Osteoblast (primary cell): Measurements from ENCODE around the gene TMTC2. TPM values are rescaled to one million over a fixed set of nuclear protein-coding genes. Genes with fewer than 3 reads are reported as not detected.

Experiments
- DNase-seq: peaks from one replicate; pipeline ENCODE4 v3.0.0; 2011; ENCODE audit warnings: low spot score, mixed read lengths; ENCODE audit not compliant: insufficient read length; ENCODE audit errors: missing footprints
- H2AFZ ChIP-seq: 2 replicates; pipeline ENCODE4 v1.6.0; 2011; ENCODE audit warnings: mild to moderate bottlenecking, low read length
- H3K27ac ChIP-seq: 2 replicates; pipeline ENCODE4 v1.5.1; 2011; ENCODE audit warnings: mild to moderate bottlenecking, low read depth, low read length, moderate library complexity
- H3K27me3 ChIP-seq: 2 replicates; pipeline ENCODE4 v1.6.0; 2012; ENCODE audit warnings: mild to moderate bottlenecking, control low read depth, inconsistent platforms, low read length, moderate library complexity; ENCODE audit not compliant: insufficient read depth
- H3K36me3 ChIP-seq: 2 replicates; pipeline ENCODE4 v1.5.1; 2011; ENCODE audit warnings: mild to moderate bottlenecking, low read length, control low read depth, moderate library complexity; ENCODE audit not compliant: insufficient read depth
- H3K4me1 ChIP-seq: 2 replicates; pipeline ENCODE4 v1.5.1; 2011; ENCODE audit warnings: mild to moderate bottlenecking, low read length, control low read depth, moderate library complexity; ENCODE audit not compliant: insufficient read depth
- H3K4me2 ChIP-seq: 2 replicates; pipeline ENCODE4 v1.6.0; 2011; ENCODE audit warnings: mild to moderate bottlenecking, low read length; ENCODE audit not compliant: insufficient read depth
- H3K4me3 ChIP-seq: fragments of 200-600 bp; sonication (generic); 3 replicates; pipeline ENCODE4 v1.5.1; 2012; ENCODE audit warnings: mild to moderate bottlenecking, low read length, inconsistent platforms; ENCODE audit not compliant: insufficient read depth
- H3K79me2 ChIP-seq: 2 replicates; pipeline ENCODE4 v1.6.0; 2012; ENCODE audit warnings: mild to moderate bottlenecking, low read length, control low read depth, inconsistent platforms; ENCODE audit not compliant: insufficient read depth
- H3K9me3 ChIP-seq: 2 replicates; pipeline ENCODE4 v1.5.1; 2011; ENCODE audit warnings: low read depth, low read length, control low read depth
- H4K20me1 ChIP-seq: 2 replicates; pipeline ENCODE4 v1.6.0; 2012; ENCODE audit warnings: mild to moderate bottlenecking, low read length, control low read depth; ENCODE audit not compliant: insufficient read depth
- total RNA-seq: library from RNA; depleted of rRNA; stranded (reverse); fragments of >200 nt; gene quantifications from 2 replicates; pipeline ENCODE4 v1.2.3, GENCODE V29; 2012
- TF ChIP-seq, protein P1 (sequence below): IDR thresholded peaks from 2 replicates; pipeline ENCODE4 v1.5.1; 2011; ENCODE audit warnings: mild to moderate bottlenecking, low read depth, low read length, moderate library complexity; ENCODE audit errors: extremely low read depth

TMTC2 gene
- total RNA-seq, 1 donor = 2.5 TPM

GRCh38 chr12:83122623-83122934 is 435.9 kb downstream of the TMTC2 start:
- no peak for DNase-seq
- Histone ChIP-seq H3K27me3 (no peaks in the 10 kb centered on the region), H3K79me2 (no peaks in the 10 kb centered on the region), H4K20me1 (no peaks in the 10 kb centered on the region), H3K27ac (no peak overlapping the region), H3K4me3 (no peak overlapping the region), H3K9me3 (no peaks in the 10 kb centered on the region), H2AFZ (no peak overlapping the region), H3K4me2 (no peak overlapping the region), H3K4me1 (no peaks in the 10 kb centered on the region), H3K36me3 (no peaks in the 10 kb centered on the region)
- TF ChIP-seq, protein P1, sequence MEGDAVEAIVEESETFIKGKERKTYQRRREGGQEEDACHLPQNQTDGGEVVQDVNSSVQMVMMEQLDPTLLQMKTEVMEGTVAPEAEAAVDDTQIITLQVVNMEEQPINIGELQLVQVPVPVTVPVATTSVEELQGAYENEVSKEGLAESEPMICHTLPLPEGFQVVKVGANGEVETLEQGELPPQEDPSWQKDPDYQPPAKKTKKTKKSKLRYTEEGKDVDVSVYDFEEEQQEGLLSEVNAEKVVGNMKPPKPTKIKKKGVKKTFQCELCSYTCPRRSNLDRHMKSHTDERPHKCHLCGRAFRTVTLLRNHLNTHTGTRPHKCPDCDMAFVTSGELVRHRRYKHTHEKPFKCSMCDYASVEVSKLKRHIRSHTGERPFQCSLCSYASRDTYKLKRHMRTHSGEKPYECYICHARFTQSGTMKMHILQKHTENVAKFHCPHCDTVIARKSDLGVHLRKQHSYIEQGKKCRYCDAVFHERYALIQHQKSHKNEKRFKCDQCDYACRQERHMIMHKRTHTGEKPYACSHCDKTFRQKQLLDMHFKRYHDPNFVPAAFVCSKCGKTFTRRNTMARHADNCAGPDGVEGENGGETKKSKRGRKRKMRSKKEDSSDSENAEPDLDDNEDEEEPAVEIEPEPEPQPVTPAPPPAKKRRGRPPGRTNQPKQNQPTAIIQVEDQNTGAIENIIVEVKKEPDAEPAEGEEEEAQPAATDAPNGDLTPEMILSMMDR = no peak

DNA sequence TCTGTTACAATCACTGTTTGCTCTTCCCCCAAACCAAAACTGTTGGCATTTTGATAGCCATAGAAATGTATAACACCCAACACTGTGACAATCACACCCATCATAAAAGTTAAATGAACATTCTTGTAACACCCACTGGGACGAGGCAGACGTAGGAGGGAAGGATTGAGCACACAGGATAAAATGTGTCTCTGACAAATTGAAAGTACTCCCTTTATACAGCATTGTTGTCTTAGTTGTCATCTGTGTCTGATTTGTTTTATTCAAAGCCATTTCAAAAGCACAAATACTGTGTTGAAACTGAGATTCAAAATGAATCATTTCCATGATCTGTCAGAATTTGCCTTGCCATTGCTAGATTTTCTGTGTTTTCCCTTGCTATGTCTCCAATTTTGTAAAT is 436.3 kb downstream of the TMTC2 start:
- no peaks in the 10 kb centered on the region for H3K27me3 ChIP-seq
- no peaks in the 10 kb centered on the region for H3K9me3 ChIP-seq
- H3K27ac ChIP-seq = no peak overlapping the region
- no peaks in the 10 kb centered on the region for H3K36me3 ChIP-seq
- H2AFZ ChIP-seq = no peak overlapping the region
- H3K4me1 ChIP-seq = no peaks in the 10 kb centered on the region
- no peak overlapping the region for H3K4me3 ChIP-seq
- TF ChIP-seq, protein P1 = no peak
- H3K4me2 ChIP-seq = no peak overlapping the region
- H4K20me1 ChIP-seq = no peaks in the 10 kb centered on the region
- H3K79me2 ChIP-seq = no peaks in the 10 kb centered on the region
- no peak for DNase-seq

GRCh38 chr12:83128540-83128939 is 441.8 kb downstream of the TMTC2 start:
- no peak overlapping the region for H2AFZ ChIP-seq
- DNase-seq = no peak

DNA sequence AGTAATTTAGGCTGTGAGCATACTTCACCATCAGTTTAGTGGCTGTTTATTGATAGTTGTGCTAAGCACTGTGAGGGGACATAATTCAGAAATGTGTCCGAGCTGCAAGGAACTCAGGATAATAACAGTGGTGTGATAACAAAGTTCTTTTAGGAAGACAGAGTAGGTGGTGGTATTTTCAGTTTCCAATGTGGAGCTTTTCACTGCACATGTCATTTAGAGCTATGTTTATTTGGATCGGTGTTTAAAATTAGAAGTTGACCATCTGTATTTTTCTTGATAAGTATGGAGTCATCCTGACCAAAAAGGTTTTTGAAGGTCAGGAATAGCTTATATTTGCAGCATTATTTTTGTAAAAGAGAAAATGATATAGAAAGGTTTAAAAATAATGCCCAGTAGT is 443.5 kb downstream of the TMTC2 start:
- Histone ChIP-seq H3K9me3 (peaks cover 3% of the 10 kb centered on the region), H3K4me1 (no peaks in the 10 kb centered on the region), H3K36me3 (no peaks in the 10 kb centered on the region), H3K79me2 (no peaks in the 10 kb centered on the region), H3K27me3 (no peaks in the 10 kb centered on the region), H4K20me1 (no peaks in the 10 kb centered on the region), H3K4me2 (no peak overlapping the region), H3K27ac (no peak overlapping the region), H2AFZ (no peak overlapping the region), H3K4me3 (no peak overlapping the region)
- DNase-seq = no peak
- TF ChIP-seq, protein P1 = no peak

More at GRCh38 chr12:83128540-83128939, 441.8 kb downstream of the TMTC2 start:
- no peaks in the 10 kb centered on the region for H3K79me2 ChIP-seq
- H3K9me3 ChIP-seq = peaks cover 3% of the 10 kb centered on the region
- no peaks in the 10 kb centered on the region for H3K4me1 ChIP-seq
- H4K20me1 ChIP-seq = no peaks in the 10 kb centered on the region
- H3K27me3 ChIP-seq = no peaks in the 10 kb centered on the region
- no peak overlapping the region for H3K27ac ChIP-seq
- H3K4me3 ChIP-seq = no peak overlapping the region
- no peak overlapping the region for H3K4me2 ChIP-seq
- no peaks in the 10 kb centered on the region for H3K36me3 ChIP-seq
- TF ChIP-seq, protein P1 = no peak
